ENCODE results near the gene MYL9. TPM values are rescaled to one million over a fixed set of nuclear protein-coding genes. Genes with fewer than 3 reads are reported as not detected.
A peak's percentile ranks its signal among the peaks of the same experiment; 100 is the strongest.

The MYL9 gene
- total RNA-seq, 4 donors from 2014 or later = 156 to 974 (median 332) TPM

- intact Hi-C loops (cut with DNase I; ENCODE audit: low total_unique reads) (no loop called here), in situ Hi-C loops (cut with MboI; ENCODE audit: low pct_ligation_motif_present in 1 of 4, low pct_unique_long_range_greater_than_20kb in 1 of 4, low sequenced_read_pairs in 3 of 4) (no loop called here)
- H3K27me3 ChIP-seq = no peaks in the 10 kb centered on the region
- TF ChIP-seq EP300 (IDR thresholded peaks at IDR 0.05; ENCODE audit: low read depth) = no peak
- 74 to 87% methylated on average over 3 of the region's 3 CpGs for WGBS, 2 donors (ENCODE audit: low coverage in 1 of 2)
- H3K4me1 ChIP-seq = peaks cover 0 to 4% (median 0%) of the 10 kb centered on the region in 4 donors
- H3K4me3 ChIP-seq = no peak overlapping the region
- no peaks in the 10 kb centered on the region for H3K9me3 ChIP-seq
- no peak overlapping the region for H3K27ac ChIP-seq
- no peak for DNase-seq
- H3K36me3 ChIP-seq = peaks cover 0 to 31% (median 16%) of the 10 kb centered on the region in 4 donors
Observed at GRCh38 chr20:36523341-36523740, 18.0 kb upstream of the MYL9 start.

DNA sequence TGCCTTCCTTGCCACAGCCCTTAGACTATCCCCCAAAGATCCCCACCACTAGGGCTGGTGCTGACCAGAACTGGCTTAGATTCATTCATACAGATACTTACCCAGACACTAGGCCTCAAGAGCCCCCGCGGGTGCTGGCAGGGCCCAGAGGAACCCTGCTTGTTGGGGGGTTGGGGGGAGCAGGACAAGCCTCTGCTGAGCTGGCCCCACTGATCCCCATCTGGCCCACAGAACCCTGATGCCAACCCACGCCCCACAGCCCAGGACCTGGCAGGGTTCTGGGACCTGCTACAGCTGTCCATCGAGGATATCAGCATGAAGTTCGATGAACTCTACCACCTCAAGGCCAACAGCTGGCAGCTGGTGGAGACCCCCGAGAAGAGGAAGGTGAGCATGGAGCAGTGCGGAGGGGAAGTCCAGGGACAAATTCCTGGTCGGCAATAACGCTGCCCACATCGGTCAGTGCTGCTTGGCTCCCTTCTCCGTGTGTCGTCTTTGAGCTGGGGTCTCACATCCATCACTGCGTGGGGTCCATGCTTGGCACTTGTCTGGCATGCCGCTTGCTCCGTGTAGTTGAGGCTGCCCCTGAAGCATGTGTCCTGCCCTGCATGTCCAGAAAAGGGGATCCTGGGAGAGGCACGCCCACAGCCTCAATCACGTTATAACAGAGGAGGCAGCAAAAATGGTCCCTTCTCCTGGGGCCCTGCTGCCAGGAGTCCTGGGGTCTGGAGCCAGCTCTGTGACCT, 15.5 kb upstream of the MYL9 start:
- intact Hi-C loops (cut with DNase I; ENCODE audit: low total_unique reads) (no loop called here), in situ Hi-C loops (cut with MboI; ENCODE audit: low pct_ligation_motif_present in 1 of 4, low pct_unique_long_range_greater_than_20kb in 1 of 4, low sequenced_read_pairs in 3 of 4) (no loop called here)
- TF ChIP-seq POLR2AphosphoS5 (IDR thresholded peaks at IDR 0.05) (no peak), CTCF (IDR thresholded peaks at IDR 0.05) (no peak), EP300 (IDR thresholded peaks at IDR 0.05; ENCODE audit: low read depth) (no peak), POLR2A (IDR thresholded peaks at IDR 0.05) (no peak)
- Histone ChIP-seq H3K4me1 (peaks cover 0 to 4% (median 0%) of the 10 kb centered on the region in 4 donors), H3K4me3 (no peak overlapping the region), H3K9me3 (no peaks in the 10 kb centered on the region), H3K27ac (peak overlapping the region; percentile 41 to 82 (median 52)), H3K36me3 (peaks cover 0 to 28% (median 15%) of the 10 kb centered on the region in 4 donors), H3K27me3 (no peaks in the 10 kb centered on the region)
- 93% methylated on average over 12 of the region's 17 CpGs; no CpG with 5 or more reads in 1 of the 2 donors for WGBS, 2 donors (ENCODE audit: low coverage in 1 of 2)
- no peak for DNase-seq

DNA sequence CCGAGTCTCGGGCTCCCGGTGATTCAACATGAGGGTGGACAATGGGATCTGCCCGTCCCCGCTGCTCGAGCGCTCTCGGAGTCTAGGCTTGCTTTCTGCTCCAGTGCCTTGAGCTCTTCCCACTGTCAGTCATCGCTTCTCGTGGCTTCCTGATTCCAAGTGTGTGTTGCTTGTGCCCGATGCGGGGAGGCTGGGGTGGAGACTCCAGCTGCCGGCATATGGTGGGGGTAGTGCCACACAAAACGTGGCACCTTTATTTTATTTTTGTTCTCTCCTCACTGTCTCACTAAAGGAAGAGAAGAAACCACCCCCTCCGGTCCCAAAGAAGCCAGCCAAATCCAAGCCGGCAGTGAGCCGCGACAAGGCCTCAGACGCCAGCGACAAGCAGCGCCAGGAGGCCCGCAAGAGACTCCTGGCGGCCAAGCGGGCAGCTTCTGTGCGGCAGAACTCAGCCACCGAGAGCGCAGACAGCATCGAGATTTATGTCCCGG, 14.8 kb upstream of the MYL9 start:
- H3K4me1 ChIP-seq = peaks cover 0 to 4% (median 0%) of the 10 kb centered on the region in 4 donors
- H3K4me3 ChIP-seq = no peak overlapping the region
- intact Hi-C loops (cut with DNase I; ENCODE audit: low total_unique reads) (no loop called here), in situ Hi-C loops (cut with MboI; ENCODE audit: low pct_ligation_motif_present in 1 of 4, low pct_unique_long_range_greater_than_20kb in 1 of 4, low sequenced_read_pairs in 3 of 4) (no loop called here)
- H3K27ac ChIP-seq = peak overlapping the region; percentile 41 to 82 (median 52)
- no peaks in the 10 kb centered on the region for H3K9me3 ChIP-seq
- DNase-seq = no peak
- 93% methylated on average over 29 of the region's 29 CpGs; no CpG with 5 or more reads in 1 of the 2 donors for WGBS, 2 donors (ENCODE audit: low coverage in 1 of 2)
- peaks cover 0 to 28% (median 15%) of the 10 kb centered on the region in 4 donors for H3K36me3 ChIP-seq
- TF ChIP-seq POLR2AphosphoS5 (IDR thresholded peaks at IDR 0.05) = peak in 1 of 3 donors; percentile 49
- TF ChIP-seq CTCF (IDR thresholded peaks at IDR 0.05) = no peak
- no peak for TF ChIP-seq POLR2A (IDR thresholded peaks at IDR 0.05)
- no peak for TF ChIP-seq EP300 (IDR thresholded peaks at IDR 0.05; ENCODE audit: low read depth)
- no peaks in the 10 kb centered on the region for H3K27me3 ChIP-seq

DNA sequence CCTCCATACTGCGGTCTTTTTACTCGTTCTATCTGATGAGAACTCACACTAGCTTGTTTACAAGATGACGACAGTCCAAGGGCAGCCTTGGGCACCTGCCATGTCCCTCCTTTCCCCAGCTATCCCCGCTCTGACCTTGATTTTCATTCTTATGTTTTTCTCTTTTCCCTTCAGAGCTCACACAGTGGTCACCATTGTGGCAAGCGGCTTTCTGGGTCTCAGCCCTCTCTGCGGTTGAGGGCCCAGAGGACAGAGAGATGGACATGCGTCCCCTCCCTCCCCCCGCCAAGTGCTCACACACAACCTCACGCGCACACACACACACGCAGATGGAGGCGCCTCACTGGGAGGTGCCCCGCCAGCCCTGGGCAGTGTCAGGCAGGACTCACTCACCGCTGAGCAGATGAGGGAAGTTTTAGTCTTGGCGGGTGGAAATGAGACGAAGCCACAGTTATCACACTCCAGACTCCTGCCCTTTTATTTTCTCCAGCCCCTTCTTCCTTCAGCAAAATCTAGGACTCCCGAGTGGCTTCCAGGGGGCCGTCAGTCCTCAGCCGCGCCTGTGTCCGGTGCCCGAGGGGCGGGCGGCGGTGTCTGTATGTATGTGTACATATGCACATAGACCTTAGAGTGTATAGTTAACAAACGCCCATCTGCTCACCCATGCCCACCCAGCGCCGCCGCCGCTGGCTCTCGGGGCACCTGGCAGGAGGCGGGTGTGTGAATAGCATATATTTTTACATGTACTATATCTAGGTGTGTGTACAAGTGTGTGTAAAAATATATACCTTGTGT, 13.8 kb upstream of the MYL9 start:
- H3K27ac ChIP-seq = peak overlapping the region; percentile 41 to 82 (median 52)
- intact Hi-C loops (cut with DNase I; ENCODE audit: low total_unique reads) (no loop called here), in situ Hi-C loops (cut with MboI; ENCODE audit: low pct_ligation_motif_present in 1 of 4, low pct_unique_long_range_greater_than_20kb in 1 of 4, low sequenced_read_pairs in 3 of 4) (no loop called here)
- WGBS, 2 donors (ENCODE audit: low coverage in 1 of 2) = 76 to 85% methylated on average over 15 to 32 of the region's 32 CpGs
- H3K4me3 ChIP-seq = no peak overlapping the region
- peaks cover 0 to 28% (median 15%) of the 10 kb centered on the region in 4 donors for H3K36me3 ChIP-seq
- no peak for DNase-seq
- no peaks in the 10 kb centered on the region for H3K27me3 ChIP-seq
- H3K9me3 ChIP-seq = no peaks in the 10 kb centered on the region
- TF ChIP-seq POLR2AphosphoS5 (IDR thresholded peaks at IDR 0.05) (no peak), CTCF (IDR thresholded peaks at IDR 0.05) (no peak), POLR2A (IDR thresholded peaks at IDR 0.05) (no peak), EP300 (IDR thresholded peaks at IDR 0.05; ENCODE audit: low read depth) (no peak)
- H3K4me1 ChIP-seq = peaks cover 0 to 4% (median 0%) of the 10 kb centered on the region in 4 donors

Measured in transverse colon (tissue), 4 donors.